ENCODE results near the gene NEDD1. TPM values are rescaled to one million over a fixed set of nuclear protein-coding genes. Genes with fewer than 3 reads are reported as not detected.
A peak's percentile ranks its signal among the peaks of the same experiment; 100 is the strongest.

Gene NEDD1
- total and polyA plus RNA-seq, 4 donors = 4.9 to 34.1 (median 10.3) TPM

- H3K36me3 ChIP-seq (ENCODE audit: control insufficient read depth in 4 of 4, insufficient read depth in 4 of 4, low read length in 4 of 4) = no peaks in the 10 kb centered on the region
- H3K4me3 ChIP-seq = no peak overlapping the region
- no peak overlapping the region for H3K27ac ChIP-seq (ENCODE audit: low read depth in 1 of 2, low read length in 1 of 2)
- ATAC-seq (ENCODE audit: insufficient read depth, low FRiP score) = no peak
- no peak overlapping the region for H3K9ac ChIP-seq (ENCODE audit: insufficient read depth in 1 of 2, low read length in 2 of 2)
- no peaks in the 10 kb centered on the region for H3K9me3 ChIP-seq (ENCODE audit: control insufficient read depth in 4 of 4, insufficient read depth in 3 of 4, low read length in 3 of 4)
- H3K4me1 ChIP-seq (ENCODE audit: control insufficient read depth in 5 of 5, insufficient read depth in 5 of 5, low read length in 5 of 5) = peaks cover 0 to under 1% (median 0%) of the 10 kb centered on the region in 5 donors
- H3K27me3 ChIP-seq (ENCODE audit: control insufficient read depth in 3 of 3, insufficient read depth in 3 of 3, low read length in 2 of 3) = no peaks in the 10 kb centered on the region
- TF ChIP-seq CTCF (IDR thresholded peaks at IDR 0.05; ENCODE audit: control extremely low read depth, extremely low read depth) = no peak
- DNase-seq = no peak
Measured at GRCh38 chr12:96901175-96901574, 5.9 kb upstream of the NEDD1 start.

- WGBS, 2 donors = 74 to 78% methylated on average over 4 of the region's 4 CpGs
- H3K9ac ChIP-seq (ENCODE audit: insufficient read depth in 1 of 2, low read length in 2 of 2) = no peak overlapping the region
Measured at GRCh38 chr12:96902076-96902475, 5.0 kb upstream of the NEDD1 start.

GRCh38 chr12:96906498-96906848 is 584 bp upstream of the NEDD1 start:
- peak overlapping the region; percentile 86 to 99 for H3K9ac ChIP-seq (ENCODE audit: insufficient read depth in 1 of 2, low read length in 2 of 2)
- ATAC-seq (ENCODE audit: insufficient read depth, low FRiP score) = peak; percentile 2
- 23 to 38% methylated on average over 9 of the region's 9 CpGs for WGBS, 2 donors
- peak overlapping the region; percentile 82 to 92 for H3K27ac ChIP-seq (ENCODE audit: low read depth in 1 of 2, low read length in 1 of 2)
- no peaks in the 10 kb centered on the region for H3K36me3 ChIP-seq (ENCODE audit: control insufficient read depth in 4 of 4, insufficient read depth in 4 of 4, low read length in 4 of 4)
- no peaks in the 10 kb centered on the region for H3K27me3 ChIP-seq (ENCODE audit: control insufficient read depth in 3 of 3, insufficient read depth in 3 of 3, low read length in 2 of 3)
- H3K9me3 ChIP-seq (ENCODE audit: control insufficient read depth in 4 of 4, insufficient read depth in 3 of 4, low read length in 3 of 4) = no peaks in the 10 kb centered on the region
- no peak for TF ChIP-seq CTCF (IDR thresholded peaks at IDR 0.05; ENCODE audit: control extremely low read depth, extremely low read depth)
- H3K4me3 ChIP-seq = peak overlapping the region; percentile 80
- DNase-seq = peak in 1 of 3 donors; percentile 14
- H3K4me1 ChIP-seq (ENCODE audit: control insufficient read depth in 5 of 5, insufficient read depth in 5 of 5, low read length in 5 of 5) = peaks cover 1 to 23% (median 6%) of the 10 kb centered on the region in 5 donors

More at GRCh38 chr12:96902076-96902475, 5.0 kb upstream of the NEDD1 start:
- ATAC-seq (ENCODE audit: insufficient read depth, low FRiP score) = no peak
- H3K9me3 ChIP-seq (ENCODE audit: control insufficient read depth in 4 of 4, insufficient read depth in 3 of 4, low read length in 3 of 4) = no peaks in the 10 kb centered on the region
- no peak overlapping the region for H3K4me3 ChIP-seq
- H3K4me1 ChIP-seq (ENCODE audit: control insufficient read depth in 5 of 5, insufficient read depth in 5 of 5, low read length in 5 of 5) = peaks cover 0 to 7% (median 3%) of the 10 kb centered on the region in 5 donors
- H3K27me3 ChIP-seq (ENCODE audit: control insufficient read depth in 3 of 3, insufficient read depth in 3 of 3, low read length in 2 of 3) = no peaks in the 10 kb centered on the region
- TF ChIP-seq CTCF (IDR thresholded peaks at IDR 0.05; ENCODE audit: control extremely low read depth, extremely low read depth) = no peak
- no peaks in the 10 kb centered on the region for H3K36me3 ChIP-seq (ENCODE audit: control insufficient read depth in 4 of 4, insufficient read depth in 4 of 4, low read length in 4 of 4)
- no peak for DNase-seq
- no peak overlapping the region for H3K27ac ChIP-seq (ENCODE audit: low read depth in 1 of 2, low read length in 1 of 2)

All from lung (tissue), 12 donors.